Measurements from ENCODE around the gene INPP5B. TPM values are rescaled to one million over a fixed set of nuclear protein-coding genes. Genes with fewer than 3 reads are reported as not detected.

INPP5B gene
- total and polyA plus RNA-seq, 8 donors: 7.5 to 16.1 (median 12.3) TPM

- no peak for FAIRE-seq
- Histone ChIP-seq H3K27me3 (no peaks in the 10 kb centered on the region), H3K4me3 (no peak overlapping the region), H3K36me3 (peaks cover 3 to 75% (median 16%) of the 10 kb centered on the region in 3 donors), H3K4me1 (no peaks in the 10 kb centered on the region), H3K9me3 (no peaks in the 10 kb centered on the region), H3K27ac (no peak overlapping the region)
- WGBS, 2 donors: 87 to 91% methylated on average over 3 of the region's 3 CpGs
- no peak for TF ChIP-seq CTCF (IDR thresholded peaks at IDR 0.05)
- no peak for ATAC-seq
- intact Hi-C loops (cut with DNase I): no loop called here
- DNase-seq: no peak
Observed at GRCh38 chr1:37884145-37884544, 62.7 kb downstream of the INPP5B start.

GRCh38 chr1:37883671-37884070, 63.2 kb downstream of the INPP5B start:
- intact Hi-C loops (cut with DNase I): no loop called here
- Histone ChIP-seq H3K9me3 (no peaks in the 10 kb centered on the region), H3K4me1 (no peaks in the 10 kb centered on the region), H3K36me3 (peaks cover 3 to 71% (median 17%) of the 10 kb centered on the region in 3 donors), H3K4me3 (no peak overlapping the region), H3K27ac (no peak overlapping the region), H3K27me3 (no peaks in the 10 kb centered on the region)
- FAIRE-seq (no peak), DNase-seq (no peak), ATAC-seq (no peak)
- no peak for TF ChIP-seq CTCF (IDR thresholded peaks at IDR 0.05)
- 79% methylated on average over 5 of the region's 5 CpGs for WGBS, 2 donors

GRCh38 chr1:37879865-37880264, 67.0 kb downstream of the INPP5B start:
- no peak overlapping the region for H3K27ac ChIP-seq
- WGBS, 2 donors: 92 to 94% methylated on average over 4 of the region's 4 CpGs
- DNase-seq (no peak), ATAC-seq (no peak), FAIRE-seq (no peak)
- no peaks in the 10 kb centered on the region for H3K9me3 ChIP-seq
- H3K4me1 ChIP-seq: no peaks in the 10 kb centered on the region
- intact Hi-C loops (cut with DNase I): no loop called here
- TF ChIP-seq CTCF (IDR thresholded peaks at IDR 0.05): no peak
- peaks cover 0 to 60% (median 13%) of the 10 kb centered on the region in 3 donors for H3K36me3 ChIP-seq
- no peaks in the 10 kb centered on the region for H3K27me3 ChIP-seq
- no peak overlapping the region for H3K4me3 ChIP-seq

GRCh38 chr1:37878071-37878470, 68.8 kb downstream of the INPP5B start:
- FAIRE-seq: no peak
- intact Hi-C loops (cut with DNase I): no loop called here
- H3K36me3 ChIP-seq: peaks cover 0 to 66% (median 18%) of the 10 kb centered on the region in 3 donors

More at GRCh38 chr1:37878071-37878470, 68.8 kb downstream of the INPP5B start:
- no peak overlapping the region for H3K27ac ChIP-seq
- no peaks in the 10 kb centered on the region for H3K9me3 ChIP-seq
- ATAC-seq: no peak
- no peak overlapping the region for H3K4me3 ChIP-seq
- no peak for DNase-seq
- H3K4me1 ChIP-seq: no peaks in the 10 kb centered on the region
- WGBS, 2 donors: 72 to 80% methylated on average over 6 of the region's 6 CpGs
- H3K27me3 ChIP-seq: no peaks in the 10 kb centered on the region
- no peak for TF ChIP-seq CTCF (IDR thresholded peaks at IDR 0.05)
